HG02798 (cell line): ENCODE measurements around the gene TEKT3.

Experiments
- ATAC-seq: cut with Tn5 transposase; IDR thresholded peaks from one replicate; pipeline ENCODE4 v1.9.1; 2021; ENCODE audit warnings: mild to moderate bottlenecking; ENCODE audit not compliant: unreplicated experiment, poor library complexity

Gene TEKT3

GRCh38 chr17:15269087-15269779 is 72.2 kb downstream of the TEKT3 start:
- ATAC-seq: no peak

- ATAC-seq: no peak
Observed at GRCh38 chr17:15268461-15268860, 72.9 kb downstream of the TEKT3 start.

GRCh38 chr17:15267996-15268395 is 73.4 kb downstream of the TEKT3 start:
- no peak for ATAC-seq

GRCh38 chr17:15266325-15267125 is 74.9 kb downstream of the TEKT3 start:
- no peak for ATAC-seq

GRCh38 chr17:15265131-15265530 is 76.3 kb downstream of the TEKT3 start, which contains the start of gene PMP22:
TSS of gene PMP22 (minus strand) at chr17:15265326. CDS start at chr17:15260727, 4,599 bp downstream.
- no peak for ATAC-seq

- no peak for ATAC-seq
Observed at GRCh38 chr17:15264542-15264941, 76.9 kb downstream of the TEKT3 start.

- ATAC-seq: no peak
Observed at GRCh38 chr17:15263680-15264079, 77.7 kb downstream of the TEKT3 start.

- no peak for ATAC-seq
Observed at GRCh38 chr17:15263206-15263579, 78.2 kb downstream of the TEKT3 start.

- no peak for ATAC-seq
Observed at GRCh38 chr17:15262291-15263205, 78.8 kb downstream of the TEKT3 start.

- no peak for ATAC-seq
Observed at GRCh38 chr17:15261802-15262290, 79.6 kb downstream of the TEKT3 start.

- no peak for ATAC-seq
Observed at GRCh38 chr17:15261258-15261801, 80.1 kb downstream of the TEKT3 start.

GRCh38 chr17:15260376-15261257 is 80.8 kb downstream of the TEKT3 start:
- ATAC-seq: peak; percentile 63

GRCh38 chr17:15257796-15258512 is 83.4 kb downstream of the TEKT3 start:
- ATAC-seq: no peak

GRCh38 chr17:15257258-15257788 is 84.1 kb downstream of the TEKT3 start:
- ATAC-seq: peak; percentile 82

- no peak for ATAC-seq
Observed at GRCh38 chr17:15256689-15257088, 84.7 kb downstream of the TEKT3 start.

- ATAC-seq: no peak
Observed at GRCh38 chr17:15255713-15256454, 85.5 kb downstream of the TEKT3 start.
